ENCODE measurements around the gene ERC2. TPM values are rescaled to one million over a fixed set of nuclear protein-coding genes. Genes with fewer than 3 reads are reported as not detected.

Gene ERC2
- total and polyA plus RNA-seq, 2 of the 8 experiments (the other 6 are each of a cell fraction or from before 2014, with no cell fraction given), result 16.4 to 22.8 TPM

DNA sequence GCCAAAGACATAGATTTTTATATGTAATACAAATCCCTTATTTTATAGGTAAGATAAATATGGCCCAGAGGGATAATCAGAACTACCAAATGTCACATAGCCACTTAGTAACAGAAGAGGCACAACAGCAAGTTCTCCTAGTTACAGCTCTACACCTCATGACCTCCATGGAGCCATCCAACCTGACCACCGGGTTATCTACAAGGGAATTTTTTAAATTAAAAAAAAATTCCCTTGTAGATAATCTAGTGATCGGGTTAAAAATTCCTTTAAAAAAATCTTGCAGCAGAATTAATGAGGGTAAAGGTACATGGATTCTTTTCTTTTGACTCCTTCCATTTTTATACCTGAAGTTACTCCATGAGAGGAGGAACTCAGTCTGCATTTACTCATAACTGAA is 615.9 kb downstream of the ERC2 start (continued):
- TF ChIP-seq, protein P1, sequence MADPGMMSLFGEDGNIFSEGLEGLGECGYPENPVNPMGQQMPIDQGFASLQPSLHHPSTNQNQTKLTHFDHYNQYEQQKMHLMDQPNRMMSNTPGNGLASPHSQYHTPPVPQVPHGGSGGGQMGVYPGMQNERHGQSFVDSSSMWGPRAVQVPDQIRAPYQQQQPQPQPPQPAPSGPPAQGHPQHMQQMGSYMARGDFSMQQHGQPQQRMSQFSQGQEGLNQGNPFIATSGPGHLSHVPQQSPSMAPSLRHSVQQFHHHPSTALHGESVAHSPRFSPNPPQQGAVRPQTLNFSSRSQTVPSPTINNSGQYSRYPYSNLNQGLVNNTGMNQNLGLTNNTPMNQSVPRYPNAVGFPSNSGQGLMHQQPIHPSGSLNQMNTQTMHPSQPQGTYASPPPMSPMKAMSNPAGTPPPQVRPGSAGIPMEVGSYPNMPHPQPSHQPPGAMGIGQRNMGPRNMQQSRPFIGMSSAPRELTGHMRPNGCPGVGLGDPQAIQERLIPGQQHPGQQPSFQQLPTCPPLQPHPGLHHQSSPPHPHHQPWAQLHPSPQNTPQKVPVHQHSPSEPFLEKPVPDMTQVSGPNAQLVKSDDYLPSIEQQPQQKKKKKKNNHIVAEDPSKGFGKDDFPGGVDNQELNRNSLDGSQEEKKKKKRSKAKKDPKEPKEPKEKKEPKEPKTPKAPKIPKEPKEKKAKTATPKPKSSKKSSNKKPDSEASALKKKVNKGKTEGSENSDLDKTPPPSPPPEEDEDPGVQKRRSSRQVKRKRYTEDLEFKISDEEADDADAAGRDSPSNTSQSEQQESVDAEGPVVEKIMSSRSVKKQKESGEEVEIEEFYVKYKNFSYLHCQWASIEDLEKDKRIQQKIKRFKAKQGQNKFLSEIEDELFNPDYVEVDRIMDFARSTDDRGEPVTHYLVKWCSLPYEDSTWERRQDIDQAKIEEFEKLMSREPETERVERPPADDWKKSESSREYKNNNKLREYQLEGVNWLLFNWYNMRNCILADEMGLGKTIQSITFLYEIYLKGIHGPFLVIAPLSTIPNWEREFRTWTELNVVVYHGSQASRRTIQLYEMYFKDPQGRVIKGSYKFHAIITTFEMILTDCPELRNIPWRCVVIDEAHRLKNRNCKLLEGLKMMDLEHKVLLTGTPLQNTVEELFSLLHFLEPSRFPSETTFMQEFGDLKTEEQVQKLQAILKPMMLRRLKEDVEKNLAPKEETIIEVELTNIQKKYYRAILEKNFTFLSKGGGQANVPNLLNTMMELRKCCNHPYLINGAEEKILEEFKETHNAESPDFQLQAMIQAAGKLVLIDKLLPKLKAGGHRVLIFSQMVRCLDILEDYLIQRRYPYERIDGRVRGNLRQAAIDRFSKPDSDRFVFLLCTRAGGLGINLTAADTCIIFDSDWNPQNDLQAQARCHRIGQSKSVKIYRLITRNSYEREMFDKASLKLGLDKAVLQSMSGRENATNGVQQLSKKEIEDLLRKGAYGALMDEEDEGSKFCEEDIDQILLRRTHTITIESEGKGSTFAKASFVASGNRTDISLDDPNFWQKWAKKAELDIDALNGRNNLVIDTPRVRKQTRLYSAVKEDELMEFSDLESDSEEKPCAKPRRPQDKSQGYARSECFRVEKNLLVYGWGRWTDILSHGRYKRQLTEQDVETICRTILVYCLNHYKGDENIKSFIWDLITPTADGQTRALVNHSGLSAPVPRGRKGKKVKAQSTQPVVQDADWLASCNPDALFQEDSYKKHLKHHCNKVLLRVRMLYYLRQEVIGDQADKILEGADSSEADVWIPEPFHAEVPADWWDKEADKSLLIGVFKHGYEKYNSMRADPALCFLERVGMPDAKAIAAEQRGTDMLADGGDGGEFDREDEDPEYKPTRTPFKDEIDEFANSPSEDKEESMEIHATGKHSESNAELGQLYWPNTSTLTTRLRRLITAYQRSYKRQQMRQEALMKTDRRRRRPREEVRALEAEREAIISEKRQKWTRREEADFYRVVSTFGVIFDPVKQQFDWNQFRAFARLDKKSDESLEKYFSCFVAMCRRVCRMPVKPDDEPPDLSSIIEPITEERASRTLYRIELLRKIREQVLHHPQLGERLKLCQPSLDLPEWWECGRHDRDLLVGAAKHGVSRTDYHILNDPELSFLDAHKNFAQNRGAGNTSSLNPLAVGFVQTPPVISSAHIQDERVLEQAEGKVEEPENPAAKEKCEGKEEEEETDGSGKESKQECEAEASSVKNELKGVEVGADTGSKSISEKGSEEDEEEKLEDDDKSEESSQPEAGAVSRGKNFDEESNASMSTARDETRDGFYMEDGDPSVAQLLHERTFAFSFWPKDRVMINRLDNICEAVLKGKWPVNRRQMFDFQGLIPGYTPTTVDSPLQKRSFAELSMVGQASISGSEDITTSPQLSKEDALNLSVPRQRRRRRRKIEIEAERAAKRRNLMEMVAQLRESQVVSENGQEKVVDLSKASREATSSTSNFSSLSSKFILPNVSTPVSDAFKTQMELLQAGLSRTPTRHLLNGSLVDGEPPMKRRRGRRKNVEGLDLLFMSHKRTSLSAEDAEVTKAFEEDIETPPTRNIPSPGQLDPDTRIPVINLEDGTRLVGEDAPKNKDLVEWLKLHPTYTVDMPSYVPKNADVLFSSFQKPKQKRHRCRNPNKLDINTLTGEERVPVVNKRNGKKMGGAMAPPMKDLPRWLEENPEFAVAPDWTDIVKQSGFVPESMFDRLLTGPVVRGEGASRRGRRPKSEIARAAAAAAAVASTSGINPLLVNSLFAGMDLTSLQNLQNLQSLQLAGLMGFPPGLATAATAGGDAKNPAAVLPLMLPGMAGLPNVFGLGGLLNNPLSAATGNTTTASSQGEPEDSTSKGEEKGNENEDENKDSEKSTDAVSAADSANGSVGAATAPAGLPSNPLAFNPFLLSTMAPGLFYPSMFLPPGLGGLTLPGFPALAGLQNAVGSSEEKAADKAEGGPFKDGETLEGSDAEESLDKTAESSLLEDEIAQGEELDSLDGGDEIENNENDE (IDR thresholded peaks at IDR 0.05; ENCODE audit: insufficient replicate concordance, low read length), result no peak
- TF ChIP-seq SP2 (IDR thresholded peaks at IDR 0.05; ENCODE audit: low read length) (no peak), CBX8 (IDR thresholded peaks at IDR 0.05; ENCODE audit: borderline replicate concordance, low read depth, low read length) (no peak), CREB1 (IDR thresholded peaks at IDR 0.05) (no peak), RXRA (IDR thresholded peaks at IDR 0.05; ENCODE audit: insufficient read depth, low read depth, low read length) (no peak), GABPA (IDR thresholded peaks at IDR 0.05; ENCODE audit: borderline replicate concordance, insufficient read depth, low read length) (no peak), RBBP5 (IDR thresholded peaks at IDR 0.05; ENCODE audit: borderline replicate concordance, low read depth, low read length) (no peak)
- TF ChIP-seq, protein P2, sequence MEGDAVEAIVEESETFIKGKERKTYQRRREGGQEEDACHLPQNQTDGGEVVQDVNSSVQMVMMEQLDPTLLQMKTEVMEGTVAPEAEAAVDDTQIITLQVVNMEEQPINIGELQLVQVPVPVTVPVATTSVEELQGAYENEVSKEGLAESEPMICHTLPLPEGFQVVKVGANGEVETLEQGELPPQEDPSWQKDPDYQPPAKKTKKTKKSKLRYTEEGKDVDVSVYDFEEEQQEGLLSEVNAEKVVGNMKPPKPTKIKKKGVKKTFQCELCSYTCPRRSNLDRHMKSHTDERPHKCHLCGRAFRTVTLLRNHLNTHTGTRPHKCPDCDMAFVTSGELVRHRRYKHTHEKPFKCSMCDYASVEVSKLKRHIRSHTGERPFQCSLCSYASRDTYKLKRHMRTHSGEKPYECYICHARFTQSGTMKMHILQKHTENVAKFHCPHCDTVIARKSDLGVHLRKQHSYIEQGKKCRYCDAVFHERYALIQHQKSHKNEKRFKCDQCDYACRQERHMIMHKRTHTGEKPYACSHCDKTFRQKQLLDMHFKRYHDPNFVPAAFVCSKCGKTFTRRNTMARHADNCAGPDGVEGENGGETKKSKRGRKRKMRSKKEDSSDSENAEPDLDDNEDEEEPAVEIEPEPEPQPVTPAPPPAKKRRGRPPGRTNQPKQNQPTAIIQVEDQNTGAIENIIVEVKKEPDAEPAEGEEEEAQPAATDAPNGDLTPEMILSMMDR (IDR thresholded peaks at IDR 0.05; ENCODE audit: control extremely low read depth in 1 of 3, insufficient read depth in 1 of 3, low read depth in 1 of 3, low read length in 3 of 3), result no peak

All from H1 (cell line).